ENCODE measurements around the gene MYH7B. TPM values are rescaled to one million over a fixed set of nuclear protein-coding genes. Genes with fewer than 3 reads are reported as not detected.
A peak's percentile ranks its signal among the peaks of the same experiment; 100 is the strongest.

The MYH7B gene
- total RNA-seq, 3 donors from 2014 or later, result 0.10 to 0.60 (median 0.37) TPM

DNA sequence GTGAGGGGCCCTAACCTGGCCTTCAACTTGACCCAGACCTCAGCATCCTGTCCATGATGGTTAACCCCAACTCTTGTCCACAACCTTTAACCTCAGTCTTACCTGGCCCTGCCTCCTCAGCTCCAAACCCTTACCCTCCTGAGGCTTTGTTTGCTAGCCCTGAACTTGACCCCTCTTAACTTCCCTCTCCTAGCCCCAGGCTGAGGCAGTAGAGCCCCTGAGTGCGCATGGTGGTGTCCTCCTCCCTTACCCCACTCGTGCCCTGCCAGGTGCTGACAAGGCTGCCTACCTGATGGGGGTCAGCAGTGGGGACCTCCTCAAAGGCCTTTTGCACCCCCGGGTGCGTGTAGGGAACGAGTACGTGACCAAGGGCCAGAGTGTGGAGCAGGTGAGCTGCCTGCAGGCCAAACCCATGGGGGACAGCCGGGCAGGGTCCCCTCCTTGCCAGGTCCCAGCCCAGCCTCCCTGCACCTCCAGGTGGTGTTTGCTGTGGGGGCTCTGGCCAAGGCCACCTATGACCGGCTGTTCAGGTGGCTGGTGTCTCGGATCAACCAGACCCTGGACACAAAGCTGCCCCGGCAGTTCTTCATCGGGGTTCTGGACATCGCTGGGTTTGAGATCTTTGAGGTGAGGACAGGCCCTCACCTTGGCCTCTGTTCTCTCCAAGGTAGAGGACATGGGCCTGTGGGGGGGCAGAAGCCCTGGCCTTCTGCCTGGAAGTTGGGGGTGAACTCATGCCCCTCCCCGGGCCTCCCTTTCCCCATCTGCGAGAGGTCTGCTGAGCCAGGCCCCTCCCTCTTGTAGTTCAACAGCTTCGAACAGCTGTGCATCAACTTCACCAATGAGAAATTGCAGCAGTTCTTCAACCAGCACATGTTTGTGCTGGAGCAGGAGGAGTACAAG is 31.9 kb downstream of the MYH7B start:
- Mint-ChIP-seq H3K4me3 (no peak overlapping the region), H3K9me3 (no peaks in the 10 kb centered on the region), H3K36me3 (ENCODE audit: insufficient read depth) (no peaks in the 10 kb centered on the region), H3K4me1 (ENCODE audit: low read depth) (no peaks in the 10 kb centered on the region), H3K27me3 (ENCODE audit: low read depth) (peaks cover 11% of the 10 kb centered on the region)
- DNase-seq, result no peak
- no peak for ATAC-seq

DNA sequence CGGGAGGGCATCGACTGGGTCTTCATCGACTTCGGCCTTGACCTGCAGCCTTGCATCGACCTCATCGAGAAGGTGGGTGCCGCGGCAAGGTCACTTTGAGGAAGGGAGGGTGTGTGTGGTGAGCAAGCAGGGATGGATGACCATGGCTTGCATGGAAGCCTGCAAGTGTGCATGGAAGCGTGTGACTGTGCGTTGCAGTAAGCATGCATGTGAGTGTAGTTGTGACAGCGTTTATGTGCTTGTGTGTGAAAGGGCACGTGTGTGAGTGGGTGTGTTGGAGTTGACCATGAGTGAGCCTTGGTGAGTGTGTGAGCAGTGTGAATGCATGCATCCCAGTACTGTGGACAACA is 32.5 kb downstream of the MYH7B start:
- Mint-ChIP-seq H3K4me3 (no peak overlapping the region), H3K9me3 (no peaks in the 10 kb centered on the region), H3K36me3 (ENCODE audit: insufficient read depth) (no peaks in the 10 kb centered on the region), H3K27me3 (ENCODE audit: low read depth) (peaks cover 7% of the 10 kb centered on the region), H3K4me1 (ENCODE audit: low read depth) (no peaks in the 10 kb centered on the region)
- DNase-seq (no peak), ATAC-seq (no peak)

DNA sequence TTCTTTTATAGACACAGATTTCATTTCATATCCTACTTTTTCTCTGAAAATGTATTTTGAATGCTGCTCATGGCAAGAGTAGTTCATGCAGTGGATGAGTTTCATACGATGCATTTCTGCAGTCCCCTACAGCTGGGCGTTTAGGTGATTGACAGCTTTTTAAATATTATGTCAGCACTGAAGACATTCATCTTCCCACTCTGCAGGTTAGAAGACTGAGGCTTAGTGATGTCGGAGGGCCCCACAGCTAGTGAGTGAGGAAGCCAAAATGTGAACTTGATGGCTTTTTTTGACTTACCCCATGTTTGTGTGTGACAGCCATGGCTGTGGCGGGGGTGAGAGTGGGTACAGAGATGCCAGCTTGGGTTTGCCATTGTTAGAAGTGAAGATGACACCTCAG is 33.5 kb downstream of the MYH7B start:
- Mint-ChIP-seq H3K36me3 (ENCODE audit: insufficient read depth) (no peaks in the 10 kb centered on the region), H3K9me3 (no peaks in the 10 kb centered on the region), H3K27me3 (ENCODE audit: low read depth) (peaks cover under 1% of the 10 kb centered on the region), H3K4me1 (ENCODE audit: low read depth) (no peaks in the 10 kb centered on the region), H3K4me3 (no peak overlapping the region)
- no peak for DNase-seq
- no peak for ATAC-seq

DNA sequence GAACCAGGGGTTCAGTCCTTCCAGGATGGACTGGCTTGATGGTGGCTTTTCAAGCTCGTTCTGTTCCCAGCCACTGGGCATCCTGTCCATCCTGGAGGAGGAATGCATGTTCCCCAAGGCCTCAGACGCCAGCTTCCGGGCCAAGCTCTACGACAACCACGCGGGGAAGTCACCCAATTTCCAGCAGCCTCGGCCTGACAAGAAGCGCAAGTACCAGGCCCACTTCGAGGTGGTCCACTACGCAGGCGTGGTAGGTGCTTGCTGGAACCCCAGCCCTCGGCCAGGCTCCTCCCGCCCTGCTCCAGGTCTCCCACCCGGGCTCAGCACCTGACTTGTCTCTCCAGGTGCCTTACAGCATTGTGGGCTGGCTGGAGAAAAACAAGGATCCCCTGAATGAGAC is 34.0 kb downstream of the MYH7B start:
- no peaks in the 10 kb centered on the region for H3K36me3 Mint-ChIP-seq (ENCODE audit: insufficient read depth)
- ATAC-seq (no peak), DNase-seq (no peak)
- no peaks in the 10 kb centered on the region for H3K27me3 Mint-ChIP-seq (ENCODE audit: low read depth)
- H3K4me3 Mint-ChIP-seq, result no peak overlapping the region
- no peaks in the 10 kb centered on the region for H3K9me3 Mint-ChIP-seq
- H3K4me1 Mint-ChIP-seq (ENCODE audit: low read depth), result no peaks in the 10 kb centered on the region

DNA sequence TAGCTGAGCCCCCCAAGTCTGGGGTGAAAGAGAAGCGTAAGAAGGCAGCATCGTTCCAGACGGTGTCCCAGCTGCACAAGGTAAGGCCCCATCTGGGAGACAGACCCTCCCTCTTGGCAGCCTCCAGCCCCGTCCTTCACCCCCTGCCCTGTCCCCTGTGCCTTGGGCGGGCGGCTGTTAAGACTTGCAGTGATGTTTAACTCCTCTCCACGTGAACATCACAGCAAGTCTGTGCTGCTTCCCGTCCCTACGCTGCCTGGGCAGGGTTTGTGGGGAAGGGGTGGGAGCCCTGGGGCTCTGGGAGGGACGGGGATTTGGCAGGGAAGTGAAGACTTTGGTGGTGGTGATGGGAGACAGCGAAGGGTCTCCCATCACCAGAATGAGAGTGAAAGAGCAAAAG is 34.6 kb downstream of the MYH7B start:
- Mint-ChIP-seq H3K27me3 (ENCODE audit: low read depth) (no peaks in the 10 kb centered on the region), H3K4me3 (no peak overlapping the region), H3K36me3 (ENCODE audit: insufficient read depth) (no peaks in the 10 kb centered on the region), H3K4me1 (ENCODE audit: low read depth) (no peaks in the 10 kb centered on the region), H3K9me3 (no peaks in the 10 kb centered on the region)
- ATAC-seq (no peak), DNase-seq (no peak)

DNA sequence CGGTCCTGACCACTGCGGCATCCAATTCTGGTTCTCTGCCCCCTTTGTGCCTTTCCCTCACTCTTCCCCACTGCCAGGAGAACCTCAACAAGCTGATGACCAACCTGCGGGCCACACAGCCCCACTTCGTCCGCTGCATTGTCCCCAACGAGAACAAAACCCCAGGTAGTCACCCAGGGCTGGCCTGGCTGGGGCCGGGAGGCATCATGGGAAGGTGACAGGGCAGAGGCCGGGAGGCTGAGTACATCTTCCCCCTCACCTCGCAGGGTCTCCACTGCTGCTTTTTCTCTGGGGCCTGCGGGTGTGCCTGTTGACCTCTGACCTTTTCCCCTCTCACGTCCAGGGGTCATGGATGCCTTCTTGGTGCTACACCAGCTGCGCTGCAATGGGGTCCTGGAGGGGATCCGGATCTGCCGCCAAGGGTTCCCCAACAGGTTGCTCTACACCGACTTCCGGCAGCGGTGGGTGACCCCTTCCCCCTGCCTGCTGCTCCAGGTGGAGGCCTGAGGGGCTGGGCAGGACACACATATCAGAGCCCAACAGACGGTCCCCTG is 35.1 kb downstream of the MYH7B start:
- no peak for DNase-seq
- no peaks in the 10 kb centered on the region for H3K4me1 Mint-ChIP-seq (ENCODE audit: low read depth)
- no peaks in the 10 kb centered on the region for H3K36me3 Mint-ChIP-seq (ENCODE audit: insufficient read depth)
- H3K4me3 Mint-ChIP-seq, result no peak overlapping the region
- no peak for ATAC-seq
- no peaks in the 10 kb centered on the region for H3K9me3 Mint-ChIP-seq
- H3K27me3 Mint-ChIP-seq (ENCODE audit: low read depth), result no peaks in the 10 kb centered on the region

DNA sequence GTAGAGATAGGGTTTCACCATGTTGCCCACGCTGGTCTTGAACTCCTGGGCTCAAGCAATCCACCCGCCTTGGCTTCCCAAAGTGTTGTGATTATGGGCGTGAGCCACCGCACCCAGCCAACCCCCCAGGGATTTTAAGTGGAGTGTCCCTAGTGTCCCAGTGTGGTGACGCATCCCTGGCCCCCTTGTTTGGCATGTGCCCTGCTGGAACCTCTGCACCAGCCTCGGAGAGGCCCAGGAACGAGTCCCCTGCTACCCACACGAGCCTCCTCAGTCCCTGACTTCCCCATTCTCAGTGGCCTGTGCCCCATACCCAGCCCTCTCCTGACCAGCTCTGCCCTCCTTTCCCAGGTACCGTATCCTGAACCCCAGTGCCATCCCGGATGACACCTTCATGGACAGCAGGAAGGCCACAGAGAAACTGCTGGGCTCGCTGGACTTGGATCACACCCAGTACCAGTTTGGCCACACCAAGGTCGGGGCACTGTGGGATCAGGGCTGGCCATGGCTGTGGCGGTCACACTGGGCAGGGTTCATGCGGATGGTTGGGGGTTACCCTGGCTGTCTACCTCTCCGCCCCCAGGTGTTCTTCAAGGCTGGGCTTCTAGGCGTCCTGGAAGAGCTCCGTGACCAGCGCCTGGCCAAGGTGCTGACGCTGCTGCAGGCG is 37.2 kb downstream of the MYH7B start:
- Mint-ChIP-seq H3K9me3 (no peaks in the 10 kb centered on the region), H3K4me3 (no peak overlapping the region), H3K27me3 (ENCODE audit: low read depth) (no peaks in the 10 kb centered on the region), H3K36me3 (ENCODE audit: insufficient read depth) (peaks cover 8% of the 10 kb centered on the region), H3K4me1 (ENCODE audit: low read depth) (no peaks in the 10 kb centered on the region)
- no peak for ATAC-seq
- no peak for DNase-seq

DNA sequence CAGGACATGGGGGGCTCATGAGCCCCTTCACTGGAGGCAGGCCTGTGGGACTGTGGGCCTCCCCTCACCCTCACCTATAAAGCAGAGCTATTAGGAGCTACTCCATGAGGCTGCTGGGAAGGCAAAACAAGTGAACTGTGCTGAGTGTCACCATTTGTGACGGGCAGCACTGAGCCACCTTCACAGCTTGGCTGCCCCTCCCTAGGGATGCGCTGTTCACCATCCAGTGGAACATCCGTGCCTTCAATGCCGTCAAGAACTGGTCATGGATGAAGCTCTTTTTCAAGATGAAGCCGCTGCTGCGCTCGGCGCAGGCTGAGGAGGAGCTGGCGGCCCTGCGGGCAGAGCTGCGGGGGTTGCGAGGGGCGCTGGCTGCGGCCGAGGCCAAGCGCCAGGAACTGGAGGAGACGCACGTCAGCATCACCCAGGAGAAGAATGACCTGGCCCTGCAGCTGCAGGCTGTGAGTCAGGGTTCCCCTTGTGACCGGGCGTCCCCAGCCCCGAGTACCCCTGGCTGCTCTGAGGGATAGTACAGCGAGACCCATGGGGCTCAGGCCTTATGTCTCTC is 38.4 kb downstream of the MYH7B start:
- H3K4me1 Mint-ChIP-seq (ENCODE audit: low read depth), result no peaks in the 10 kb centered on the region
- H3K36me3 Mint-ChIP-seq (ENCODE audit: insufficient read depth), result peaks cover 19% of the 10 kb centered on the region
- ATAC-seq (no peak), DNase-seq (no peak)
- H3K27me3 Mint-ChIP-seq (ENCODE audit: low read depth), result no peaks in the 10 kb centered on the region
- H3K9me3 Mint-ChIP-seq, result no peaks in the 10 kb centered on the region
- no peak overlapping the region for H3K4me3 Mint-ChIP-seq

DNA sequence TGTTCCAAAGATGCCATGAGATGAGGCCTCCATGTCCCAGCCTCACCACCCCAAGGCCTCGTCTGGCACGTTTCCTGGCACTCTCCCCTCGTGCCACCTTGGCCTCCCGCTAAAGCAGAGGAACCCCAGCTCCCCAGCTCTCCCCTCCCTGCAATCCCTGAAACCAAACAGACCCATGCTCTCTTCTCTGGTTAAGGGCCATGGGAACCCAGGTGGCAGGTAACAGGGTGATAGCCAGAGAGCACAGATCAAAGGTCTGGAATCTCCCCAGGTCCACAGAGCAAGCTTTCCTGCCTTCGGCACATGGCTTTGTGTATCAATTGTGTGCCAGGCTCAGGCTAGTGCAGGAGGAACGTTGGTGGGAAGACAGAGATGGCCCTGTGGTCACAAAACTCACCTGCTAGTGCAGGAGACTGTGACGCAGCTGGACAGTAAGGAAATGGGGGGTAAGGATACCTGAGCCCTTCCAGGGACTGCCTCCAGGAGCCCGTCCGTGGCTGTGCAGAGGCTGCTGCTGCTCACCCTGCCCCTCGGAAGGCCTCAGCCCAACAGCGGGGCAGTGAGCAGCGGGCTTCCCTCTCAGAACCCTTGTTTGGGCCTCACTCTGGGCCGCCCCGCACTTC is 39.0 kb downstream of the MYH7B start:
- ATAC-seq, result no peak
- Mint-ChIP-seq H3K27me3 (ENCODE audit: low read depth) (no peaks in the 10 kb centered on the region), H3K4me1 (ENCODE audit: low read depth) (no peaks in the 10 kb centered on the region), H3K9me3 (no peaks in the 10 kb centered on the region), H3K36me3 (ENCODE audit: insufficient read depth) (peaks cover 23% of the 10 kb centered on the region), H3K4me3 (no peak overlapping the region)
- no peak for DNase-seq

DNA sequence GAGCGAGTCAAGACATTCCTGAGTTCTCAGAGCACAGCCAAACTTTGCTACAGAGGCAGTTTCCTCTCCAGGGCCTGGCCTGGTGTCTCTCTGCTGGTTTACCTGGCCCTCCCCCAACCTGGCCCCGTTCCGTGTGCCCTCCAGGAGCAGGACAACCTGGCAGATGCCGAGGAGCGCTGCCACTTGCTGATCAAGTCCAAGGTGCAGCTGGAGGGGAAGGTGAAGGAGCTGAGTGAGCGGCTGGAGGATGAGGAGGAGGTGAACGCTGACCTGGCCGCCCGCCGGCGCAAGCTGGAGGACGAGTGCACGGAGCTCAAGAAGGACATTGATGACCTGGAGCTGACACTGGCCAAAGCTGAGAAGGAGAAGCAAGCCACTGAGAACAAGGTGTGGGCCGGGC is 39.5 kb downstream of the MYH7B start:
- Mint-ChIP-seq H3K9me3 (no peaks in the 10 kb centered on the region), H3K27me3 (ENCODE audit: low read depth) (no peaks in the 10 kb centered on the region), H3K4me1 (ENCODE audit: low read depth) (no peaks in the 10 kb centered on the region), H3K4me3 (no peak overlapping the region), H3K36me3 (ENCODE audit: insufficient read depth) (peaks cover 23% of the 10 kb centered on the region)
- no peak for DNase-seq
- no peak for ATAC-seq

DNA sequence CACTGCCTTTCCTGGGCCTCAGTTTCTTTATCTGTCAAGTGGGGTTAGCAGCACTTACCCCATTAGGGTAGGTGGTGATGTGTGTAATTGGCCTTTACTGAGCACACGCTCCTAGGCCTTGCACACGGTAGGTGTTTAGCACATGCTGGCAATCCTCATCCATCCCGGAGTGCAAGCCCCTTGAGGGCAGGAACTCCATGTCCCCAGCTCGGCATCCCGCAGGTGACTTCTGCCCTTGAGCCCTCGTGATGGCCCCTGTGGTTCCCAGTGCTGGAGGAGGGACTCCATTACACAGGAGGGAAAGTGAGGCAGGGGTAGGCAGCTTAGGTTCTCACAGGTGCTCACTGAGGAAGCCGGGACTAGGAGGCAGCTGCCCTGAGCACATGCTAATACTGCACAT is 40.0 kb downstream of the MYH7B start:
- ATAC-seq (no peak), DNase-seq (no peak)
- Mint-ChIP-seq H3K36me3 (ENCODE audit: insufficient read depth) (peaks cover 26% of the 10 kb centered on the region), H3K27me3 (ENCODE audit: low read depth) (no peaks in the 10 kb centered on the region), H3K9me3 (no peaks in the 10 kb centered on the region), H3K4me3 (no peak overlapping the region), H3K4me1 (ENCODE audit: low read depth) (no peaks in the 10 kb centered on the region)

DNA sequence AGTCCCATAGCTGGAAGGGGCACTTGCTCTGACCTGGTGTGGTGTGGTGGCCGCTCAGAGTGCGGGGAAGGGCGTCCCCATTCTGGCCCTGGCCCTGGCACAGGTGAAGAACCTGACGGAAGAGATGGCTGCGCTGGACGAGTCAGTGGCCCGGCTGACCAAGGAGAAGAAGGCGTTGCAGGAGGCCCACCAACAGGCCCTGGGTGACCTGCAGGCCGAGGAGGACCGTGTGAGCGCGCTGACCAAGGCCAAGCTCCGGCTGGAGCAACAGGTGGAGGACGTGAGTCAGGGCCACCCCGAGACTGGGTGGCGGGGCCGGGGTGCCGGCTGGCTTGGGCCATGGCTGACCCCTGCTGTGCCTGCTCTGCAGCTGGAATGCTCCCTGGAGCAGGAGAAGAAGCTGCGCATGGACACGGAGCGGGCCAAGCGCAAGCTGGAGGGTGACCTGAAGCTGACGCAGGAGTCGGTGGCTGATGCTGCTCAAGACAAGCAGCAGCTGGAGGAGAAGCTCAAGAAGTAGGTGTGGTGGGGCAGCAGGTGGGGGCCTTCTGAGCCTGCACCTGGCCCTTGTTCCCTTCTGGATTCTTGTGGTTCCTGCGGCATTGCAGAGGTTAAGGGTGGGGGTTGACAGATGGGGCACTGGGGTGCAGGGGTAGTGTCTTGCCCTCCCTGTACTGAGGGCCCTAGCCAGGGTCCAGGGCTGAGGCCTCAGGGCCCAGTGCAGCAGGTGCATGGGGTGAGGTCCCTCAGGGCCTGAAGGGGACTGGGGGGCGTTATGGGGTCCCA is 40.8 kb downstream of the MYH7B start:
- DNase-seq (no peak), ATAC-seq (no peak)
- Mint-ChIP-seq H3K27me3 (ENCODE audit: low read depth) (no peaks in the 10 kb centered on the region), H3K9me3 (no peaks in the 10 kb centered on the region), H3K36me3 (ENCODE audit: insufficient read depth) (peaks cover 32% of the 10 kb centered on the region), H3K4me3 (peak overlapping the region; percentile 4), H3K4me1 (ENCODE audit: low read depth) (no peaks in the 10 kb centered on the region)

DNA sequence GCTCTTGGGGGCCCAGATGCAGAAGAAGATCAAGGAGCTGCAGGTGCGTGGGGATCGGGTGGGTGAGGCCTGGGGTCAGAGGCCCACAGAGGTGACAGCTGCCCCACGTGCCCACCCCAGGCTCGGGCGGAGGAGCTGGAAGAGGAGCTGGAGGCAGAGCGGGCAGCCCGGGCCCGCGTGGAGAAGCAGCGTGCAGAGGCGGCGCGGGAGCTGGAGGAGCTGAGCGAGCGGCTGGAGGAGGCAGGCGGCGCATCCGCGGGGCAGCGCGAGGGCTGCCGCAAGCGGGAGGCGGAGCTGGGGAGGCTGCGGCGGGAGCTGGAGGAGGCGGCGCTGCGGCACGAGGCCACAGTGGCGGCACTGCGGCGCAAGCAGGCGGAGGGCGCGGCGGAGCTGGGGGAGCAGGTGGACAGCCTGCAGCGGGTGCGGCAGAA is 41.5 kb downstream of the MYH7B start:
- Mint-ChIP-seq H3K9me3 (no peaks in the 10 kb centered on the region), H3K27me3 (ENCODE audit: low read depth) (no peaks in the 10 kb centered on the region), H3K4me3 (no peak overlapping the region), H3K36me3 (ENCODE audit: insufficient read depth) (peaks cover 32% of the 10 kb centered on the region), H3K4me1 (ENCODE audit: low read depth) (no peaks in the 10 kb centered on the region)
- ATAC-seq (peak in 1 of 2 donors; percentile 41), DNase-seq (no peak)

DNA sequence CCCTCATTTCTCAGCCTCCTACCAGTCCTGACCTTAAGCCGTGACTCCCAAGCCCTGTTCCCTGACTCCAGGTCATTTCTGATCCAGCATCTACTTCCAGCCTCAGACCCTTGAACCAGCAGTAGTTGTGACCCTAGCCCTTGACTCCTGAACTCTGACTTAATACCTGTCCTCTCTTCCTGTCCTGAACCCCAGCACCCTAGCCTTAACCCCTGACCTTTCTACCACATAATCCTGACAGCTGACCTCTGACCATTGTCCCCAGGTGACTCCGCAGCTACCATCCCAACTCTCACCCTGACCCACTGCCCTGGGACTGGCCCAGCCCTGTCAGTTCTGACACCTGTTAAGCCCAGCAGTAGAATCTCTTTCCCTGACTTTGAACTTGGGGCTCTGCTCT is 42.1 kb downstream of the MYH7B start:
- Mint-ChIP-seq H3K36me3 (ENCODE audit: insufficient read depth) (peaks cover 32% of the 10 kb centered on the region), H3K4me1 (ENCODE audit: low read depth) (no peaks in the 10 kb centered on the region), H3K4me3 (no peak overlapping the region), H3K9me3 (no peaks in the 10 kb centered on the region), H3K27me3 (ENCODE audit: low read depth) (no peaks in the 10 kb centered on the region)
- no peak for ATAC-seq
- DNase-seq, result no peak
